IPS DF 6.9 (cell line): ENCODE measurements around the gene ZNF219.

Experiments
- DNase-seq: peaks from one replicate; pipeline ENCODE4 v3.0.0-alpha.2; 2013; ENCODE audit warnings: low read depth, low spot score
- H3K27ac ChIP-seq: one replicate; pipeline ENCODE4 v1.5.1; 2013; ENCODE audit warnings: low read length, control low read depth
- H3K27me3 ChIP-seq: 2 replicates; pipeline ENCODE4 v1.6.1; 2013; ENCODE audit warnings: mild to moderate bottlenecking, low read length; ENCODE audit not compliant: control insufficient read depth, insufficient read depth
- H3K36me3 ChIP-seq: 2 replicates; pipeline ENCODE4 v1.6.1; 2013; ENCODE audit warnings: low read length; ENCODE audit not compliant: control insufficient read depth, insufficient read depth
- H3K4me1 ChIP-seq: 2 replicates; pipeline ENCODE4 v1.6.1; 2013; ENCODE audit warnings: low read length; ENCODE audit not compliant: control insufficient read depth, insufficient read depth
- H3K4me3 ChIP-seq: 2 replicates; pipeline ENCODE4 v1.5.1; 2013; ENCODE audit warnings: mild to moderate bottlenecking, low read length
- H3K9me3 ChIP-seq: 2 replicates; pipeline ENCODE4 v1.6.1; 2013; ENCODE audit warnings: low read length, inconsistent platforms; ENCODE audit not compliant: control insufficient read depth, insufficient read depth
- WGBS: extraction: QIAGEN DNeasy Blood & Tissue Kit; methylation state at CpG from one replicate; pipeline ENCODE4 v1.1.7; 2013; ENCODE audit warnings: mixed read lengths, missing lambda C conversion rate; ENCODE audit not compliant: insufficient read length, insufficient coverage; 5-methylcytosine and 5-hydroxymethylcytosine counted together

ZNF219 gene

DNA sequence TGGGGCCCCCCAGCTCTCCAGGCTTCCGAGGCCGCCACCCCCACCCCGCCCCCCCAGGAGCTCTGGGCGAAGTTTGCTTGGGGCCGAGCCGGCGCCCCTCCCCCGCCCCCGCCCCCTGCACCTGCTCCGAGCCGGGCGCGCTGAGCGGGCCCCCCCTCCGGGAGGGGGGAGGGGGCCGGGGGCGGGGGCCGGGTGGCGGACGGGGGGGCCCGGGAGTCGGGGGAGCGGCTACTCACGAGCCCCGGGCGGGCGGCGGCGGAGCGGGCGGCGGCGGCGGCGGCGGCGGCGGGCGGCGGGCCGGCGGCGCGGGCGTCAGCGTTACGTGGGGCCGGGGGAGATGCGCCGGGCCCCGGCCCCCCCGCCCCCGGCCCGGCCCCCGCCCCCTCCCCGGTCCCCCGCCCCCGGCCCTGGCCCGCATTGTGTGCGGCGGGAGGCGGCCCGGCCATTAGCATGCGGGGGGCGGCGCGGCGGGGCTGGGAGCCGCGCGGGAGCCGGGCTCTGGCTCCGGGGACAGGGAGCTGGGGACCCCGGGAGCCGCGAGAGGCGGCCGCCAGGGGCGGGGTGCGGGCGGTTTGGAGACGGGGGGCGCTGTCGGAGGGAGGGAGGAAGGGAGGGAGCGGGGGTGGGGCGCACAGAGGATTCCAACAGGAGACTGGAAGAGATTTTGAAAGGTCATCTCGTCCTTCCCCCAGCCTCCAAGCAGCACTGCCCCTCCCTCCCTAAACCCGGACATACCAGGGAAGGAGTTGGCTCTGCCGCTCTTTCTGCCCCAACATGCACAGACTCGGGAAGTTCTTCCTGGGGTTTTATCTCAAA, at the start of gene ZNF219:
Gene ZNF219, minus strand, starts transcription at position 580 of the 816 bp plus-strand sequence. CDS start 5,064 bp downstream, outside the sequence.
- no peak for DNase-seq
- H3K9me3 ChIP-seq = no peaks in the 10 kb centered on the region
- no peaks in the 10 kb centered on the region for H3K36me3 ChIP-seq
- no CpG with 5 or more reads among the region's 90 CpGs for WGBS
- peaks cover 14% of the 10 kb centered on the region for H3K4me1 ChIP-seq
- H3K27ac ChIP-seq = no peak within 1 kb of the TSS
- no peaks in the 10 kb centered on the region for H3K27me3 ChIP-seq
- H3K4me3 ChIP-seq = peak within 1 kb of the TSS; percentile 75

DNA sequence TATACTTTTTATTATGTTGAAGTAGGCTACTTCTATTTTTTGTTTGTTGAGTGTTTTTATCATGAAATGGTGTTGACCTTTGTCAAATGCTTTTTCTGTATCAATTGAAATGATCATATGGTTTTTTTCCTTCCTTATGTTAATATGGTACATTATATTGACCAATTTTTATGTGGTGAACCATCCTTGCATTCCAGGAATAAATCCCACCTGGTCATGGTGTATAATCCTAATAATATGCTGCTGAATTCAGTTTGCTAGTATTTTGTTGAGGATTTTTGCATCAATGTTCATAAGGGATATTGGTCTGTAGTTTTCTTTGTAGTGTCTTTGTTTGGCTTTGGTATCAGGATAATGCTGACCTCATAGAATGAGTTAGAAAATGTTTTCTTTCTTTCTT, 47.0 kb upstream of the ZNF219 start:
- H3K4me3 ChIP-seq = no peak overlapping the region

GRCh38 chr14:21142357-21142756, 43.9 kb upstream of the ZNF219 start:
- H3K27me3 ChIP-seq = no peaks in the 10 kb centered on the region
- H3K4me1 ChIP-seq = no peaks in the 10 kb centered on the region
- no peak overlapping the region for H3K4me3 ChIP-seq
- H3K36me3 ChIP-seq = no peaks in the 10 kb centered on the region
- no CpG with 5 or more reads among the region's 1 CpG for WGBS
- H3K9me3 ChIP-seq = no peaks in the 10 kb centered on the region
- H3K27ac ChIP-seq = no peak overlapping the region
- no peak for DNase-seq

More for the DNA sequence above, 47.0 kb upstream of the ZNF219 start:
- no peaks in the 10 kb centered on the region for H3K36me3 ChIP-seq
- H3K27ac ChIP-seq = no peak overlapping the region
- H3K4me1 ChIP-seq = no peaks in the 10 kb centered on the region
- DNase-seq = no peak
- H3K9me3 ChIP-seq = no peaks in the 10 kb centered on the region
- no peaks in the 10 kb centered on the region for H3K27me3 ChIP-seq

DNA sequence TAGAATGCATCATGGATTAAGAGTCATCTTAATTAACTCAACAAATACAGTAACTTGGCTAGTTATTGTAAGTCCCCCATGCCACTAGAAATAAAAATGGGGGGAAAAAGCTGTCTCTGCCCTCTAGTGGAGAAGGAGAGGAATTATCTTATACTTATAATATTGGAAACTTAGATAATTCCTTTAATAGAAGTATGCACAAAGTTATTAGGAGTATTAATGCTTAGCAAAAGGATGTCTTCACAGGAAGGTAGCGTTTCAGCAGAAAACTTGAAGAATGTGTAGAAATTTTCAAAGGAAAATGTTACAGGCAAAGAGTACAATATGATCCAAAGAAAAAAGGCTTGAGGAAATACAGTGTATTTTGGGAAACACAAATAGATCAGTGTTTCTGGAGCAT, 37.6 kb upstream of the ZNF219 start:
- Histone ChIP-seq H3K4me1 (no peaks in the 10 kb centered on the region), H3K4me3 (no peak overlapping the region), H3K36me3 (no peaks in the 10 kb centered on the region), H3K27ac (no peak overlapping the region), H3K27me3 (no peaks in the 10 kb centered on the region), H3K9me3 (no peaks in the 10 kb centered on the region)
- no CpG with 5 or more reads among the region's 1 CpG for WGBS
- DNase-seq = no peak

- DNase-seq = no peak
- WGBS = 100% methylated on average over 1 of the region's 1 CpG
- no peaks in the 10 kb centered on the region for H3K9me3 ChIP-seq
- no peak overlapping the region for H3K27ac ChIP-seq
- H3K36me3 ChIP-seq = no peaks in the 10 kb centered on the region
- no peaks in the 10 kb centered on the region for H3K27me3 ChIP-seq
- no peak overlapping the region for H3K4me3 ChIP-seq
- H3K4me1 ChIP-seq = no peaks in the 10 kb centered on the region
Observed at GRCh38 chr14:21133901-21134300, 35.4 kb upstream of the ZNF219 start.

- DNase-seq = no peak
- Histone ChIP-seq H3K27me3 (no peaks in the 10 kb centered on the region), H3K36me3 (no peaks in the 10 kb centered on the region), H3K9me3 (no peaks in the 10 kb centered on the region), H3K4me3 (no peak overlapping the region), H3K27ac (no peak overlapping the region), H3K4me1 (no peaks in the 10 kb centered on the region)
- no CpG with 5 or more reads among the region's 1 CpG for WGBS
Observed at GRCh38 chr14:21123429-21123828, 25.0 kb upstream of the ZNF219 start.

GRCh38 chr14:21121122-21121521, 22.7 kb upstream of the ZNF219 start:
- Histone ChIP-seq H3K4me3 (no peak overlapping the region), H3K27ac (no peak overlapping the region), H3K9me3 (no peaks in the 10 kb centered on the region), H3K4me1 (no peaks in the 10 kb centered on the region), H3K27me3 (no peaks in the 10 kb centered on the region), H3K36me3 (no peaks in the 10 kb centered on the region)
- WGBS = no CpG with 5 or more reads among the region's 1 CpG
- no peak for DNase-seq

DNA sequence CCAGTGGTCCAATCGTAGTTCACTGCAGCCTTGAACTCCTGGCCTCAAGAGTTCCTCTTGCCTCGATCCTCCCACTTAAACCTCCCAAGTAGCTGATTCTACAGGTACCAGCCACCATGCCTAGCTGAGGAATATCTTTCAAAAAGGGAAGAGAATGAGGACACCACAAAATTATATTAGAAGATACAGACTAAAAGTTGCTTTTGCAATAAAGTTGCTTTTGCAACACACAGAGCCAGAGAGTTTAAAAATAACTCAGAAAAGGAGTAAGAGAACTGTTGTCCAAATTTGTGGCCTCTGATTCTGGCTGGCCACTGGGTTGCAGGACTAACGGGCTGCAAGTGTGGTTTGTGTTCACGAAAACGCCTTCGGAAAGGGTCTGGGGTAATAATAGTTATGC, 22.2 kb upstream of the ZNF219 start:
- no peak overlapping the region for H3K27ac ChIP-seq
- no peaks in the 10 kb centered on the region for H3K4me1 ChIP-seq
- H3K27me3 ChIP-seq = no peaks in the 10 kb centered on the region
- H3K36me3 ChIP-seq = no peaks in the 10 kb centered on the region
- WGBS = no CpG with 5 or more reads among the region's 6 CpGs
- no peak for DNase-seq
- H3K9me3 ChIP-seq = no peaks in the 10 kb centered on the region
- H3K4me3 ChIP-seq = no peak overlapping the region

DNA sequence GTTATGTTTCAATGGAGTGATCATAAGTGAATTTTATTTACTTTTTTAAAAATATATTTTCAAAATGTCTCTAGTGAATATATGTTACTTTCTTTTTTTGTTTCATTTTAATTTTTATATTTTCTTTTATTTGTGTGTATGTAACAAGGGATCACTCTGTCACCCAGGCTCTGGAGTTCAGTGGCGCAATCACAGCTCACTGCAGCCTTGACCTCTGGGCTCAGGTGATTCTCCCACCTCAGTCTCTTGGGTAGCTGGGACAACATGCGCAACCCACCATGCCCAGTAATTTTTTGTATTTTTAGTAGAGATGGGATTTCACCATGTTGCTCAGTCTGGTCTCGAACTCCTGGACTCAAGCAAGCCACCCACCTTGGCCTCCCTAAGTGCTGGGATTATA, 20.5 kb upstream of the ZNF219 start:
- no peak for DNase-seq
- WGBS = no CpG with 5 or more reads among the region's 3 CpGs
- H3K4me3 ChIP-seq = no peak overlapping the region
- no peaks in the 10 kb centered on the region for H3K4me1 ChIP-seq
- H3K9me3 ChIP-seq = no peaks in the 10 kb centered on the region
- H3K27me3 ChIP-seq = no peaks in the 10 kb centered on the region
- H3K27ac ChIP-seq = no peak overlapping the region
- H3K36me3 ChIP-seq = no peaks in the 10 kb centered on the region

- no CpG with 5 or more reads among the region's 2 CpGs for WGBS
- Histone ChIP-seq H3K4me3 (no peak overlapping the region), H3K36me3 (no peaks in the 10 kb centered on the region), H3K27me3 (no peaks in the 10 kb centered on the region), H3K27ac (no peak overlapping the region), H3K9me3 (no peaks in the 10 kb centered on the region), H3K4me1 (no peaks in the 10 kb centered on the region)
- DNase-seq = no peak
Observed at GRCh38 chr14:21113369-21113768, 14.9 kb upstream of the ZNF219 start.

DNA sequence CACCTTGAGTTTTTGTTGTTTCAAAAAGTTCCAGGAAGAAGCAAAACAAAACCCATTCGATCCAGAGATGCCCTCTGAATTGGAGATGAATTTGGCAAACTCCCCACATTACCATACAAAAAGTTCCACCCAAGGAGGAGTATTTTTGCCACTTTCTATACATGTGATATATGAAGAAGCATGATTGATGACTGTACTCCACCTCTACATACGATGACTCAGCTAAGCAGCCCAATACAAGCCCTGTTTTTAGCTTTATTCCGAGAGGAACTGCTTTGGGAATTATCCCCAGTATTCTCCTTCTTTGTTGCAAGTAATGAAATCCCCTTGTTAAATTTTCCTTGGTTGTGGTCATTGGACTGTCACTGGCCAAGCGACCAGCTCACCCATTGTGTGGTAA, 13.8 kb upstream of the ZNF219 start:
- Histone ChIP-seq H3K36me3 (no peaks in the 10 kb centered on the region), H3K9me3 (no peaks in the 10 kb centered on the region), H3K4me1 (no peaks in the 10 kb centered on the region), H3K27me3 (no peaks in the 10 kb centered on the region), H3K4me3 (no peak overlapping the region), H3K27ac (no peak overlapping the region)
- WGBS = no CpG with 5 or more reads among the region's 4 CpGs
- DNase-seq = no peak
